Measurements from ENCODE around the gene VSTM4.

The VSTM4 gene

DNA sequence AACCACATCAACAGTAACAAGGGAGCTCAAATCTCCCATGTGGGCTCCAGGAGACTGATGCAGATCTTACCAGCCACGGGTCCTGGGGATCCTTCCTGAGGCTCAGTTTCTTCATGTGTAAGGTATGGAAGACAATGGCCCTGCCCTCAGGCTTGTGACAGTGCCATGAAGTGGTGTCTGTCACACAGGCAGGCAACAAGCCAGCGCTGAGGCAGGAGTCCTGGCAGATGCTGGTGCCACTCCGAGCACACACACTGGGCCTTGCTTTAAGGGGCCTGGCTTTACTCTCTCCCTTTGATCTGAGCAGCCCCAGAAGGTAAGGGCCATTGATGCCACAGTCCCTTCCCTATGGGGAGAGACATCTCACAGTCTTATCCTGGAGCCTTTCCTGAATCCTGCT, 147.3 kb downstream of the VSTM4 start:
- FAIRE-seq: no peak
- TF ChIP-seq POU2F2 (IDR thresholded peaks at IDR 0.05; ENCODE audit: low read depth, low read length) (no peak), POLR2A (IDR thresholded peaks at IDR 0.05; ENCODE audit: low read depth, low read length) (no peak)

DNA sequence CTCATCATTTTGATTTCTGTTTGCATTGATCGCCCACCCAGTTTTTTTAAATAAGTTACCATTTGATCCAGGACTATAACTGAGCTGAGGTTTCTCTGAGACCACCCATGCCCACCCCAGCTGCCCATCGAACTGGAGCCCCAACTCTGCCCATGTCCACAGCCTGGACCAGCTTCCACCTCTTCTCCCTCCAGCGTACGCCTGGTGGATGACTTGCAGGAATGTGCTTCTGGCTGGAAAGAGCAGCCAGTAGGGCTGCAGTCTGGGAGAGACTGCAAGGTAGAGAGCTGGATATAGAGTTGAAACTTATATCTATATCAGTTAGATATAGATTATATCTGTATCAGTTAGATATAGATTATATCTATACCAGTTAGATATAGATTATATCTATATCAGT, 149.9 kb downstream of the VSTM4 start:
- no peak for FAIRE-seq
- TF ChIP-seq POLR2A (IDR thresholded peaks at IDR 0.05; ENCODE audit: low read depth, low read length) (no peak), TAF1 (IDR thresholded peaks at IDR 0.05; ENCODE audit: low read depth, low read length) (no peak), PAX5 (IDR thresholded peaks at IDR 0.05; ENCODE audit: insufficient read depth, low read length, severe bottlenecking) (no peak), POU2F2 (IDR thresholded peaks at IDR 0.05; ENCODE audit: low read depth, low read length) (no peak)
- DNase-seq (ENCODE audit: insufficient read length, low spot score): no peak

More for the DNA sequence above, 147.3 kb downstream of the VSTM4 start:
- no peak for DNase-seq (ENCODE audit: insufficient read length, low spot score)
